ENCODE data around the gene ELP1. TPM values are rescaled to one million over a fixed set of nuclear protein-coding genes. Genes with fewer than 3 reads are reported as not detected.

Gene ELP1
- total RNA-seq, 1 experiment from 2014 or later, result 38.7 TPM

DNA sequence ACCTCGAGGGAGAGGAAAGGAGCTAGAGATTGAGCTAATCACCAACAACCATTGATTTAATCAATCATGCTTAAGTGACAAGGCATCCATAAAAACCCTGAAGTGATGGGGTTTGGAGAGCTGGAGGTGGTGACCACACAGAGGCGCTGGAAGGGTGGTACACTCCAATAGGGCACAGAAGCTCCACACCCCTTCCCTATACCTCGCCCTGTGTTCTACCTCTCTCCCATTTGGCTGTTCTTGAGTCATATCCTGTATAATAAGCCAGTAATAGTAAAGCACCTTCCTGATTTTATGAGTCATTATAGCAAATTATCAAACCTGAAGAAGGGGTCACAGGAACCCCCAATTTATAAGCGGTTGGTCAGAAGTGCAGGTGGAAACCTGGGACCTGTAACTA lies 96.4 kb downstream of the ELP1 start:
- intact Hi-C loops (cut with micrococcal nuclease; ENCODE audit: unreplicated experiment), result no loop called here
- CTCF ChIA-PET, result no interaction called here
- H3K9me3 ChIP-seq (ENCODE audit: low read depth, low read length, poor library complexity, severe bottlenecking), result no peaks in the 10 kb centered on the region

DNA sequence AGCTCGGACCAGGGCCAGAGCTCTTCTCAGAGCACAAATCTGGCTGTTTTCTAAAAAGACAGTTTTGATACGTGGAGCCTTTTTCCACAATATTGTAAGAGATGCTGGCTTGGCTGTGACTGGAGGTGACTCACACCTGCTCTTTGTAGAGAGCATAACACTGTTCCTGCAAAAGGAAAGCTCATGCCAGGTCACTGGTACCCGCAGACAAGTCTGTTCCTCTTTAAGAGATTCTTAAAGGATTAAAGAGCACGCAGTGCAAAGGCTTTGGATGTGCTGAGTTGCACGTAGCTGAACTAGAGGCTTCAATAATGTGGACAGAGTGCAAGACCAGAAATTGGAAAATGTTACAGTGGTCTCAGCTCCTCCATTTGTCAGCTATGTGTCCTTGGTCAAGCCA lies 97.1 kb downstream of the ELP1 start:
- no TSS peak for BruUV-seq (replicated peaks)
- POLR2A ChIA-PET (ENCODE audit: low non-redundant PET), result no interaction called here
- TF ChIP-seq, protein P1, sequence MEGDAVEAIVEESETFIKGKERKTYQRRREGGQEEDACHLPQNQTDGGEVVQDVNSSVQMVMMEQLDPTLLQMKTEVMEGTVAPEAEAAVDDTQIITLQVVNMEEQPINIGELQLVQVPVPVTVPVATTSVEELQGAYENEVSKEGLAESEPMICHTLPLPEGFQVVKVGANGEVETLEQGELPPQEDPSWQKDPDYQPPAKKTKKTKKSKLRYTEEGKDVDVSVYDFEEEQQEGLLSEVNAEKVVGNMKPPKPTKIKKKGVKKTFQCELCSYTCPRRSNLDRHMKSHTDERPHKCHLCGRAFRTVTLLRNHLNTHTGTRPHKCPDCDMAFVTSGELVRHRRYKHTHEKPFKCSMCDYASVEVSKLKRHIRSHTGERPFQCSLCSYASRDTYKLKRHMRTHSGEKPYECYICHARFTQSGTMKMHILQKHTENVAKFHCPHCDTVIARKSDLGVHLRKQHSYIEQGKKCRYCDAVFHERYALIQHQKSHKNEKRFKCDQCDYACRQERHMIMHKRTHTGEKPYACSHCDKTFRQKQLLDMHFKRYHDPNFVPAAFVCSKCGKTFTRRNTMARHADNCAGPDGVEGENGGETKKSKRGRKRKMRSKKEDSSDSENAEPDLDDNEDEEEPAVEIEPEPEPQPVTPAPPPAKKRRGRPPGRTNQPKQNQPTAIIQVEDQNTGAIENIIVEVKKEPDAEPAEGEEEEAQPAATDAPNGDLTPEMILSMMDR (conservative IDR thresholded peaks at IDR 0.05; ENCODE audit: low read depth, low read length), result no peak
- no peak for TF ChIP-seq EZH2 (IDR thresholded peaks at IDR 0.05; ENCODE audit: borderline replicate concordance, low read depth, low read length, poor library complexity, severe bottlenecking)
- DNase-seq (ENCODE audit: low spot score), result no peak
- no peak overlapping the region for H3K27ac ChIP-seq (ENCODE audit: low read depth, low read length, poor library complexity, severe bottlenecking)
- intact Hi-C loops (cut with micrococcal nuclease; ENCODE audit: unreplicated experiment), result no loop called here
- no peaks in the 10 kb centered on the region for H3K4me1 ChIP-seq (ENCODE audit: insufficient read depth, low read length, poor library complexity, severe bottlenecking)
- no peaks in the 10 kb centered on the region for H3K36me3 ChIP-seq (ENCODE audit: insufficient read depth, low read length, poor library complexity, severe bottlenecking)
- H3K9me3 ChIP-seq (ENCODE audit: low read depth, low read length, poor library complexity, severe bottlenecking), result no peaks in the 10 kb centered on the region
- CTCF ChIA-PET, result interaction anchor here (0.6 kb wide), 1 partner anchor 1299 kb away, joined by 3 read pairs; no protein-coding TSS in a partner anchor
- H3K27me3 ChIP-seq (replicated peaks; ENCODE audit: insufficient read depth, low read depth, low read length, poor library complexity), result no peaks in the 10 kb centered on the region
- H3K4me3 ChIP-seq (ENCODE audit: low read depth, low read length, poor library complexity, severe bottlenecking), result no peak overlapping the region

More for the DNA sequence above, 96.4 kb downstream of the ELP1 start:
- Histone ChIP-seq H3K27ac (ENCODE audit: low read depth, low read length, poor library complexity, severe bottlenecking) (no peak overlapping the region), H3K4me1 (ENCODE audit: insufficient read depth, low read length, poor library complexity, severe bottlenecking) (no peaks in the 10 kb centered on the region), H3K4me3 (ENCODE audit: low read depth, low read length, poor library complexity, severe bottlenecking) (no peak overlapping the region), H3K36me3 (ENCODE audit: insufficient read depth, low read length, poor library complexity, severe bottlenecking) (no peaks in the 10 kb centered on the region), H3K27me3 (replicated peaks; ENCODE audit: insufficient read depth, low read depth, low read length, poor library complexity) (no peaks in the 10 kb centered on the region)
- no peak for DNase-seq (ENCODE audit: low spot score)
- TF ChIP-seq, protein P1 (conservative IDR thresholded peaks at IDR 0.05; ENCODE audit: low read depth, low read length), result no peak
- TF ChIP-seq EZH2 (IDR thresholded peaks at IDR 0.05; ENCODE audit: borderline replicate concordance, low read depth, low read length, poor library complexity, severe bottlenecking), result no peak
- POLR2A ChIA-PET (ENCODE audit: low non-redundant PET), result no interaction called here
- no TSS peak for BruUV-seq (replicated peaks)

DNA sequence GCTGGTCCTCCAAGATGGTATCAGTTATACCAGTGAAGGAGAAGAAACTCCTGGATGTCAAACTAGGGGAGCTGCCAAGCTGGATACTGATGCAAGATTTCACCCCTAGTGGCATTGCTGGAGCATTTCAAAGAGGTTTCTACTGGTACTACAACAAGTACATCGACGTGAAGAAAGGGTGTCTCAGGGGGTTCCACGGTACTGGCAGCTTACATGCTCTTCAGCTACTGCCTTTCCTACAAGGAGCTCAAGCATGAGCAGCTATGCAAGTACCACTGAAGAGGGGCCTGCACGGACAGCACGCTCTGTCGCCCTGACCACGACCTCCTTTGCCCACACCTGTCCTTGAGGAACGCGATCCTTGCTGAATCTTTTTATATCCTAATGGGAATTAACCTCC lies 97.6 kb downstream of the ELP1 start:
- DNase-seq (ENCODE audit: low spot score), result no peak
- ChIA-PET POLR2A (ENCODE audit: low non-redundant PET) (no interaction called here), CTCF (interaction anchor here (0.6 kb wide), 2 partner anchors 399 to 1299 kb away, joined by 3 read pairs; no protein-coding TSS in a partner anchor)
- no TSS peak for BruUV-seq (replicated peaks)
- no peak for TF ChIP-seq EZH2 (IDR thresholded peaks at IDR 0.05; ENCODE audit: borderline replicate concordance, low read depth, low read length, poor library complexity, severe bottlenecking)
- Histone ChIP-seq H3K36me3 (ENCODE audit: insufficient read depth, low read length, poor library complexity, severe bottlenecking) (no peaks in the 10 kb centered on the region), H3K4me3 (ENCODE audit: low read depth, low read length, poor library complexity, severe bottlenecking) (no peak overlapping the region), H3K27me3 (replicated peaks; ENCODE audit: insufficient read depth, low read depth, low read length, poor library complexity) (no peaks in the 10 kb centered on the region), H3K4me1 (ENCODE audit: insufficient read depth, low read length, poor library complexity, severe bottlenecking) (no peaks in the 10 kb centered on the region), H3K9me3 (ENCODE audit: low read depth, low read length, poor library complexity, severe bottlenecking) (no peaks in the 10 kb centered on the region), H3K27ac (ENCODE audit: low read depth, low read length, poor library complexity, severe bottlenecking) (no peak overlapping the region)
- intact Hi-C loops (cut with micrococcal nuclease; ENCODE audit: unreplicated experiment), result no loop called here

DNA sequence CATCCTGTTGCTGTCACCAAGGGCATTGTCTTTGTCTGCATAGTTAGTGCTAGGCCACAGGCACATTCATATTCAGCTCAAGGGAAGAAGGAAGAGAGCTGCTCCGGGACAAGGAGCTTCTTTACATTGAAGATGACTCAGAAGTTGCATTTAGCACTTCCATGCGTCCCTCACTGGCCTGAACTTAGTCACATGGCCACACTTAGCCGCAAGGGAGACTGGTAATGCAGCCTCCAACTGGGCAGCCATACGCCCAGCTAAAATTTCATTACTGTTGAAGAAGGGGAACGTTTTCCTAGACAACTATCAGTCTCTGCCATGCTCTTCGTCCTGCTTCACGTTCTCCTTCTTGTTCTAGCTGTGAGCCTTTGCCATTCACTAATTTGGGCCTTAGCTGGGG lies 98.1 kb downstream of the ELP1 start:
- no peak overlapping the region for H3K4me3 ChIP-seq (ENCODE audit: low read depth, low read length, poor library complexity, severe bottlenecking)
- TF ChIP-seq EZH2 (IDR thresholded peaks at IDR 0.05; ENCODE audit: borderline replicate concordance, low read depth, low read length, poor library complexity, severe bottlenecking), result no peak
- TF ChIP-seq, protein P1 (conservative IDR thresholded peaks at IDR 0.05; ENCODE audit: low read depth, low read length), result no peak
- DNase-seq (ENCODE audit: low spot score), result no peak
- no peaks in the 10 kb centered on the region for H3K27me3 ChIP-seq (replicated peaks; ENCODE audit: insufficient read depth, low read depth, low read length, poor library complexity)
- ChIA-PET CTCF (interaction anchor here (0.6 kb wide), 1 partner anchor 399 kb away, joined by 3 read pairs; no protein-coding TSS in a partner anchor), POLR2A (ENCODE audit: low non-redundant PET) (no interaction called here)
- no peaks in the 10 kb centered on the region for H3K4me1 ChIP-seq (ENCODE audit: insufficient read depth, low read length, poor library complexity, severe bottlenecking)
- intact Hi-C loops (cut with micrococcal nuclease; ENCODE audit: unreplicated experiment), result no loop called here
- no TSS peak for BruUV-seq (replicated peaks)
- H3K9me3 ChIP-seq (ENCODE audit: low read depth, low read length, poor library complexity, severe bottlenecking), result no peaks in the 10 kb centered on the region
- no peaks in the 10 kb centered on the region for H3K36me3 ChIP-seq (ENCODE audit: insufficient read depth, low read length, poor library complexity, severe bottlenecking)
- H3K27ac ChIP-seq (ENCODE audit: low read depth, low read length, poor library complexity, severe bottlenecking), result no peak overlapping the region
